CD4-positive, alpha-beta T cell treated with Interleukin-4 for 1 hour (primary cell): ENCODE measurements around the gene SLC26A4.
"Not testable (repeated sequence)": the region's sequence is repeated elsewhere in the genome, so short reads cannot be mapped to it uniquely, and the experiment has no call there.

Experiments used
- DNase-seq, 2 donors: peaks; one replicate each; pipeline ENCODE4 v3.0.0-alpha.2; 2020 to 2022

SLC26A4 gene

GRCh38 chr7:107660381-107661080, at the start of gene SLC26A4:
SLC26A4 (plus strand) TSS chr7:107660828; CDS start chr7:107661642, 814 bp downstream.
- DNase-seq, result no peak

- no peak for DNase-seq
Measured at GRCh38 chr7:107613439-107613838, 47.2 kb upstream of the SLC26A4 start.

- DNase-seq, result no peak
Measured at GRCh38 chr7:107613948-107614347, 46.7 kb upstream of the SLC26A4 start.

- DNase-seq, result no peak
Measured at GRCh38 chr7:107614425-107614824, 46.2 kb upstream of the SLC26A4 start.

- DNase-seq, result no peak
Measured at GRCh38 chr7:107615910-107616680, 44.5 kb upstream of the SLC26A4 start.

- DNase-seq, result no peak
Measured at GRCh38 chr7:107622429-107622828, 38.2 kb upstream of the SLC26A4 start.

- DNase-seq, result no peak
Measured at GRCh38 chr7:107622894-107623293, 37.7 kb upstream of the SLC26A4 start.

- no peak for DNase-seq
Measured at GRCh38 chr7:107627002-107627401, 33.6 kb upstream of the SLC26A4 start.

- DNase-seq, result peak in 1 of 2 donors; percentile 21
Measured at GRCh38 chr7:107628461-107629064, 32.1 kb upstream of the SLC26A4 start.

- DNase-seq, result no peak
Measured at GRCh38 chr7:107630342-107630741, 30.3 kb upstream of the SLC26A4 start.

GRCh38 chr7:107631588-107632491, 28.8 kb upstream of the SLC26A4 start:
- DNase-seq, result no peak

- no peak for DNase-seq
Measured at GRCh38 chr7:107632492-107632865, 28.1 kb upstream of the SLC26A4 start.

GRCh38 chr7:107638594-107638993, 22.0 kb upstream of the SLC26A4 start:
- DNase-seq, result no peak

GRCh38 chr7:107639070-107639469, 21.6 kb upstream of the SLC26A4 start:
- DNase-seq, result not testable (repeated sequence)

- no peak for DNase-seq
Measured at GRCh38 chr7:107641676-107642075, 19.0 kb upstream of the SLC26A4 start.

- DNase-seq, result no peak
Measured at GRCh38 chr7:107642501-107642900, 18.1 kb upstream of the SLC26A4 start.

- no peak for DNase-seq
Measured at GRCh38 chr7:107643407-107643806, 17.2 kb upstream of the SLC26A4 start.

- no peak for DNase-seq
Measured at GRCh38 chr7:107643938-107644308, 16.7 kb upstream of the SLC26A4 start.

- DNase-seq, result no peak
Measured at GRCh38 chr7:107644309-107644974, 16.2 kb upstream of the SLC26A4 start.

- no peak for DNase-seq
Measured at GRCh38 chr7:107652642-107653041, 8.0 kb upstream of the SLC26A4 start.

- DNase-seq, result no peak
Measured at GRCh38 chr7:107658467-107658866, 2.2 kb upstream of the SLC26A4 start.

- peak; percentile 18 to 28 for DNase-seq
Measured at GRCh38 chr7:107659666-107660065, 962 bp upstream of the SLC26A4 start.
